ENCODE results near the gene RASAL3. TPM values are rescaled to one million over a fixed set of nuclear protein-coding genes. Genes with fewer than 3 reads are reported as not detected.

The RASAL3 gene
- total RNA-seq, 1 experiment from 2014 or later, result not detected

DNA sequence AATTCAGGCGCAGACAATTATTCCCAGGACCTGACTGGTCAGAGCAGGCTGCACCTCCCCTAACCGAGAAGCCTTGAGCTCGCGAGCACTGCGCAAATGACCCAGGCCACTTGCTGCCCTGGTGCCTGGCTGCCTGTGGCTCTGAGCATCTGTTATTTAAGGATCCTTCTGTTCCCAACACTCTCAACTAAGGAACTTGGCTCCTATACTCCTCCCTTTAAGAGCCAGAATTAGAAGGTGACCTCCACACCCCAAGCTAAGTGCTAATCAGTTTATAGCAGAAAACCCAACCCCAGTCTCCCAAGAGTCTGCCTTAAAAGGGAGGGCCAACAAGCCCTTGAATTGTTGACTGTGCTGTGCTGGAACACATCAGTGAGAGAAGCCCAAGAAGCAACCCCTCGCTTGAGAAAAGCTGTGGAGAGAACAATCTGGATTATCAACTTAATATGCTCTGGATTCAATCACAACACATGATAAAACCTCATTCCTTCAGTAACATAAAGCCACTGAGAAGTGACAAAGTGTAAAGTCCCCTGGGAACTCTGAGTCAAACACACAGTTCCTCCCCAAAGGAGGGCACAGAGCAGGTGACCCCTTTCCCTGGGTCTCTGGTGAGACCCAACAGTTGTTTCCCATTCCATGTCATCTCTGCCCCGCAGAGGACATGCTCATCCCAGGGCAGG lies 60.1 kb downstream of the RASAL3 start:
- Mint-ChIP-seq H3K27ac (ENCODE audit: low read depth, unreplicated experiment) (no peak overlapping the region), H3K9me3 (ENCODE audit: unreplicated experiment) (no peaks in the 10 kb centered on the region), H3K4me3 (ENCODE audit: unreplicated experiment) (no peak overlapping the region), H3K4me1 (ENCODE audit: insufficient read depth, unreplicated experiment) (peaks cover 15% of the 10 kb centered on the region), H3K36me3 (ENCODE audit: insufficient read depth, unreplicated experiment) (peaks cover 56% of the 10 kb centered on the region), H3K27me3 (ENCODE audit: insufficient read depth, unreplicated experiment) (no peaks in the 10 kb centered on the region)
- TF ChIP-seq, protein P1, sequence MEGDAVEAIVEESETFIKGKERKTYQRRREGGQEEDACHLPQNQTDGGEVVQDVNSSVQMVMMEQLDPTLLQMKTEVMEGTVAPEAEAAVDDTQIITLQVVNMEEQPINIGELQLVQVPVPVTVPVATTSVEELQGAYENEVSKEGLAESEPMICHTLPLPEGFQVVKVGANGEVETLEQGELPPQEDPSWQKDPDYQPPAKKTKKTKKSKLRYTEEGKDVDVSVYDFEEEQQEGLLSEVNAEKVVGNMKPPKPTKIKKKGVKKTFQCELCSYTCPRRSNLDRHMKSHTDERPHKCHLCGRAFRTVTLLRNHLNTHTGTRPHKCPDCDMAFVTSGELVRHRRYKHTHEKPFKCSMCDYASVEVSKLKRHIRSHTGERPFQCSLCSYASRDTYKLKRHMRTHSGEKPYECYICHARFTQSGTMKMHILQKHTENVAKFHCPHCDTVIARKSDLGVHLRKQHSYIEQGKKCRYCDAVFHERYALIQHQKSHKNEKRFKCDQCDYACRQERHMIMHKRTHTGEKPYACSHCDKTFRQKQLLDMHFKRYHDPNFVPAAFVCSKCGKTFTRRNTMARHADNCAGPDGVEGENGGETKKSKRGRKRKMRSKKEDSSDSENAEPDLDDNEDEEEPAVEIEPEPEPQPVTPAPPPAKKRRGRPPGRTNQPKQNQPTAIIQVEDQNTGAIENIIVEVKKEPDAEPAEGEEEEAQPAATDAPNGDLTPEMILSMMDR (IDR thresholded peaks at IDR 0.05; ENCODE audit: unreplicated experiment), result no peak
- CTCF ChIA-PET, result interaction anchor here (0.6 kb wide), 3 partner anchors 228 to 658 kb away, joined by 3 read pairs; no protein-coding TSS in a partner anchor
- intact Hi-C loops (cut with micrococcal nuclease), result no loop called here
- POLR2A ChIA-PET, result interaction anchor here (0.5 to 1.5 kb wide), 3 partner anchors 15 to 1325 kb away, joined by 3 to 6 read pairs (median 4); partner anchors contain the start of gene AKAP8L
- BruUV-seq (replicated peaks), result no TSS peak
- no peak for DNase-seq (ENCODE audit: unreplicated experiment)

DNA sequence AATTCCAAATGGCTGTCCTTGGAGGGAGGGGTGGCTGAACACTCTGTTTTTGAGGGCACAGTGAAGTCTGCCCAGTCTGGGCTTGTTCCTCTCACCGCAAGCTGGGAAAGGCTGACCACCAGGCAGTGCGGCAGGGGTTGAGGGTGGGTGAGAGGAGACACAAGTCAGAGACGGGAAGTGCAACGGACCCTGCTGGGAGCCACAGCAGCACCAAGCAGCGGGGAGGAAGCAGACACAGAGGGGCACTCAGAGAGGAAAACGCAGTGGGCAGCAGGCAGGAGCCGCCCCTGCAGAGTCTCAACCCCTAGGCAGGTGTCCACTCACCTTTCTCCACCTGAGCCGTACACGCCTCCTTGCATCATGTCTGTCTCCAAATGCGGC lies 61.2 kb downstream of the RASAL3 start:
- no peaks in the 10 kb centered on the region for H3K9me3 Mint-ChIP-seq (ENCODE audit: unreplicated experiment)
- intact Hi-C loops (cut with micrococcal nuclease), result no loop called here
- ChIA-PET POLR2A (interaction anchor here (1.5 to 2.8 kb wide), 2 partner anchors 15 to 16 kb away, joined by 6 to 12 read pairs; partner anchors contain the start of gene AKAP8L), CTCF (no interaction called here)
- DNase-seq (ENCODE audit: unreplicated experiment), result no peak
- no peak overlapping the region for H3K27ac Mint-ChIP-seq (ENCODE audit: low read depth, unreplicated experiment)
- H3K27me3 Mint-ChIP-seq (ENCODE audit: insufficient read depth, unreplicated experiment), result no peaks in the 10 kb centered on the region
- no TSS peak for BruUV-seq (replicated peaks)
- H3K4me3 Mint-ChIP-seq (ENCODE audit: unreplicated experiment), result no peak overlapping the region
- peaks cover 45% of the 10 kb centered on the region for H3K36me3 Mint-ChIP-seq (ENCODE audit: insufficient read depth, unreplicated experiment)
- TF ChIP-seq, protein P1 (IDR thresholded peaks at IDR 0.05; ENCODE audit: unreplicated experiment), result no peak
- H3K4me1 Mint-ChIP-seq (ENCODE audit: insufficient read depth, unreplicated experiment), result peaks cover 15% of the 10 kb centered on the region

DNA sequence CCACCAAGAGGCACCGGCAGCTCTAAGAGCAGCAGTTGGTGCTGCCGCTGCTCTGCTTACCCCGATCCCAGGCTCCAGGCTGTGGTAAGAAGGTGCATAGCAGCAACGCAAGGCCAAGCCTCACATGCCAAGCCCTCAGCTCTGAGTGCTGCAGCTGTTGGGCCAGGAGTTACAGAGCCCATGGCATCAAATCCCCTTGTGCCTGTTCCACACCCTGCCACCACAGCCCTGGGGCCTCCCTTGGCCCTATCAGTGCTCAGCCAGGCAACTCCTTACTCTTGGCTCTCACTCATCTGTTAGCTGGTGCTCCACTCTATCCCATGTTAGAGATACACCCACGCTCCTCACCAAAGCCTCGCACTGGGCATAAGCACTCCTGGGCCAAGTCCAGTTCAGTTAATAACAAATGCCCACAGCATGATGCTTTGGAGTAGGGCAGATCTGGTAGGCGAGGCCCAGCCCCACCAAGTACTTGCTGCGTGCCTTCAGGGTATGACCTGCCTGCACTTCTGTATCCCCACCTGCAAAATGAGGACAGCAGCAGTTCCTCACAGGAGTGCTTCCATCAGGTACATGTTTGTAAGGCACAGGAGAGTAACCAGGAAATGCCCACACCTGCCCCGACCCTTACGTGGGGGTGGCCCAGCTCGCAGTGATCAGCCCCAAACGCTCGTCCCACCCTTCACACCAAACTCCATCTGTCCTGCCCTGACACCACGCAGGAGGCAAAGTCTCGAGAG lies 61.8 kb downstream of the RASAL3 start:
- no TSS peak for BruUV-seq (replicated peaks)
- Mint-ChIP-seq H3K9me3 (ENCODE audit: unreplicated experiment) (no peaks in the 10 kb centered on the region), H3K4me1 (ENCODE audit: insufficient read depth, unreplicated experiment) (peaks cover 15% of the 10 kb centered on the region), H3K27me3 (ENCODE audit: insufficient read depth, unreplicated experiment) (no peaks in the 10 kb centered on the region), H3K4me3 (ENCODE audit: unreplicated experiment) (no peak overlapping the region), H3K36me3 (ENCODE audit: insufficient read depth, unreplicated experiment) (peaks cover 44% of the 10 kb centered on the region), H3K27ac (ENCODE audit: low read depth, unreplicated experiment) (no peak overlapping the region)
- ChIA-PET POLR2A (interaction anchor here (0.6 to 2.8 kb wide), 2 partner anchors 16 to 995 kb away, joined by 3 to 12 read pairs; partner anchors contain the start of gene AKAP8L), CTCF (no interaction called here)
- DNase-seq (ENCODE audit: unreplicated experiment), result no peak
- TF ChIP-seq, protein P1 (IDR thresholded peaks at IDR 0.05; ENCODE audit: unreplicated experiment), result no peak
- intact Hi-C loops (cut with micrococcal nuclease), result no loop called here

Small RNA genes within 50 kb of the gene (microRNA-seq; reads per million reads assigned to microRNA genes)
- gene MIR1470, result not detected

Other genes starting within 250 kb of the RASAL3 start
- 0.96 and 1.1 TPM in 2 replicates for gene EPHX3, start 232.1 kb downstream of the RASAL3 start, total RNA-seq (2022)
- 167 and 189 TPM in 2 replicates for gene BRD4, start 132.0 kb downstream of the RASAL3 start, total RNA-seq (2022)
- 31.1 and 37.8 TPM in 2 replicates for gene AKAP8, start 84.8 kb downstream of the RASAL3 start, total RNA-seq (2022)
- gene AKAP8L, start 45.6 kb downstream of the RASAL3 start, total RNA-seq (2022), result 84.7 and 89.0 TPM in 2 replicates
- 46.4 and 46.5 TPM in 2 replicates for gene WIZ, start 14.6 kb downstream of the RASAL3 start, total RNA-seq (2022)
- gene PGLYRP2, start 15.0 kb upstream of the RASAL3 start, total RNA-seq (2022), result not detected in 2 replicates
- gene CYP4F22, start 44.0 kb upstream of the RASAL3 start, total RNA-seq (2022), result not detected in 2 replicates
- gene CYP4F8, start 150.7 kb upstream of the RASAL3 start, total RNA-seq (2022), result not detected in 2 replicates
- 0.42 and 0.75 TPM in 2 replicates for gene CYP4F3, start 176.4 kb upstream of the RASAL3 start, total RNA-seq (2022)
- 0.42 and 0.56 TPM in 2 replicates for gene CYP4F12, start 208.5 kb upstream of the RASAL3 start, total RNA-seq (2022)

All from MCF 10A (cell line).